Measurements from ENCODE around the gene ZBTB20. TPM values are rescaled to one million over a fixed set of nuclear protein-coding genes. Genes with fewer than 3 reads are reported as not detected.

ZBTB20 gene
- total RNA-seq, 3 donors from 2014 or later, result 62.9 to 150 (median 109) TPM

- Histone ChIP-seq H3K4me3 (no peak overlapping the region), H3K4me1 (no peaks in the 10 kb centered on the region), H3K36me3 (no peaks in the 10 kb centered on the region), H3K9me3 (no peaks in the 10 kb centered on the region), H3K27me3 (no peaks in the 10 kb centered on the region), H3K27ac (no peak overlapping the region)
- TF ChIP-seq POLR2A (IDR thresholded peaks at IDR 0.05) (no peak), CTCF (IDR thresholded peaks at IDR 0.05) (no peak), POLR2AphosphoS5 (IDR thresholded peaks at IDR 0.05) (no peak)
- intact Hi-C loops (cut with DNase I; ENCODE audit: low total_unique reads), result no loop called here
- DNase-seq (ENCODE audit: low spot score in 2 of 2), result no peak
These were observed 383.0 kb downstream of the ZBTB20 start for GRCh38 chr3:114764056-114764492.

- intact Hi-C loops (cut with DNase I; ENCODE audit: low total_unique reads), result no loop called here
- TF ChIP-seq CTCF (IDR thresholded peaks at IDR 0.05), result no peak
- no peak for TF ChIP-seq POLR2AphosphoS5 (IDR thresholded peaks at IDR 0.05)
- no peak for TF ChIP-seq POLR2A (IDR thresholded peaks at IDR 0.05)
- no peak overlapping the region for H3K27ac ChIP-seq
- H3K9me3 ChIP-seq, result no peaks in the 10 kb centered on the region
- no peaks in the 10 kb centered on the region for H3K4me1 ChIP-seq
- DNase-seq (ENCODE audit: low spot score in 2 of 2), result no peak
- H3K36me3 ChIP-seq, result no peaks in the 10 kb centered on the region
- no peaks in the 10 kb centered on the region for H3K27me3 ChIP-seq
- no peak overlapping the region for H3K4me3 ChIP-seq
These were observed 384.9 kb downstream of the ZBTB20 start for GRCh38 chr3:114762144-114762543.

- DNase-seq (ENCODE audit: low spot score in 2 of 2), result no peak
- Histone ChIP-seq H3K4me3 (no peak overlapping the region), H3K27me3 (no peaks in the 10 kb centered on the region), H3K27ac (no peak overlapping the region), H3K36me3 (no peaks in the 10 kb centered on the region), H3K9me3 (no peaks in the 10 kb centered on the region), H3K4me1 (no peaks in the 10 kb centered on the region)
- intact Hi-C loops (cut with DNase I; ENCODE audit: low total_unique reads), result no loop called here
- TF ChIP-seq CTCF (IDR thresholded peaks at IDR 0.05), result no peak
These were observed 386.4 kb downstream of the ZBTB20 start for GRCh38 chr3:114760679-114761078.

GRCh38 chr3:114758831-114759699 is 388.0 kb downstream of the ZBTB20 start:
- H3K27me3 ChIP-seq, result no peaks in the 10 kb centered on the region
- intact Hi-C loops (cut with DNase I; ENCODE audit: low total_unique reads), result loop anchor here (2.0 kb wide), 1 partner anchor 26 kb away; no protein-coding TSS in a partner anchor
- H3K27ac ChIP-seq, result peak overlapping the region; percentile 61 to 74
- peak overlapping the region; percentile 35 to 56 (median 48) for H3K4me3 ChIP-seq
- no peaks in the 10 kb centered on the region for H3K36me3 ChIP-seq
- no peak for TF ChIP-seq CTCF (IDR thresholded peaks at IDR 0.05)
- TF ChIP-seq POLR2A (IDR thresholded peaks at IDR 0.05), result no peak
- no peak for TF ChIP-seq POLR2AphosphoS5 (IDR thresholded peaks at IDR 0.05)
- no peaks in the 10 kb centered on the region for H3K4me1 ChIP-seq
- no peak for DNase-seq (ENCODE audit: low spot score in 2 of 2)
- no peaks in the 10 kb centered on the region for H3K9me3 ChIP-seq

GRCh38 chr3:114756506-114757279 is 390.4 kb downstream of the ZBTB20 start:
- Histone ChIP-seq H3K27ac (peak overlapping the region in 1 of 2 donors; percentile 43), H3K36me3 (no peaks in the 10 kb centered on the region), H3K27me3 (no peaks in the 10 kb centered on the region), H3K9me3 (no peaks in the 10 kb centered on the region), H3K4me1 (no peaks in the 10 kb centered on the region), H3K4me3 (peak overlapping the region in 1 of 3 donors; percentile 48)
- intact Hi-C loops (cut with DNase I; ENCODE audit: low total_unique reads), result no loop called here
- TF ChIP-seq POLR2A (IDR thresholded peaks at IDR 0.05) (no peak), POLR2AphosphoS5 (IDR thresholded peaks at IDR 0.05) (no peak), CTCF (IDR thresholded peaks at IDR 0.05) (no peak)
- DNase-seq (ENCODE audit: low spot score in 2 of 2), result no peak
